ENCODE measurements around the gene MAN2A2. TPM values are rescaled to one million over a fixed set of nuclear protein-coding genes. Genes with fewer than 3 reads are reported as not detected.

The MAN2A2 gene
- total RNA-seq, 1 experiment from 2014 or later = 31.0 TPM

GRCh38 chr15:90970274-90970673 lies 67.2 kb downstream of the MAN2A2 start:
- CTCF ChIA-PET = interaction anchor here (0.6 to 6.2 kb wide), 3 partner anchors 13 to 63 kb away, joined by 3 to 50 read pairs (median 5); partner anchors contain the start of gene UNC45A
- DNase-seq (ENCODE audit: low spot score) = no peak
- Mint-ChIP-seq H3K36me3 (peaks cover 79% of the 10 kb centered on the region), H3K9me3 (no peaks in the 10 kb centered on the region), H3K27ac (no peak overlapping the region), H3K4me3 (no peak overlapping the region), H3K4me1 (no peaks in the 10 kb centered on the region), H3K27me3 (ENCODE audit: low read depth) (no peaks in the 10 kb centered on the region)
- POLR2A ChIA-PET = no interaction called here
- no peak for ATAC-seq
- TF ChIP-seq NR1H2 (CRISPR knock-in tag; IDR thresholded peaks at IDR 0.05) = no peak
- TF ChIP-seq KAT7 (CRISPR knock-in tag; IDR thresholded peaks at IDR 0.05; ENCODE audit: borderline replicate concordance) = no peak
- TF ChIP-seq USF1 (CRISPR knock-in tag; IDR thresholded peaks at IDR 0.05) = no peak
- no peak for TF ChIP-seq TEAD4 (CRISPR knock-in tag; IDR thresholded peaks at IDR 0.05)
- TF ChIP-seq CREB1 (CRISPR knock-in tag; IDR thresholded peaks at IDR 0.05) = no peak
- TF ChIP-seq MYBL2 (CRISPR knock-in tag; IDR thresholded peaks at IDR 0.05) = no peak
- no peak for TF ChIP-seq ZNF532 (CRISPR knock-in tag; IDR thresholded peaks at IDR 0.05; ENCODE audit: borderline replicate concordance)
- no peak for TF ChIP-seq MAX (CRISPR knock-in tag; IDR thresholded peaks at IDR 0.05)
- no peak for TF ChIP-seq STAT6 (CRISPR knock-in tag; conservative IDR thresholded peaks at IDR 0.05; ENCODE audit: low read depth)
- TF ChIP-seq RELA (CRISPR knock-in tag; IDR thresholded peaks at IDR 0.05; ENCODE audit: borderline replicate concordance) = no peak
- no peak for TF ChIP-seq ZNF138 (CRISPR knock-in tag; conservative IDR thresholded peaks at IDR 0.05)
- TF ChIP-seq PRRX2 (CRISPR knock-in tag; IDR thresholded peaks at IDR 0.05) = no peak
- TF ChIP-seq ZMAT4 (CRISPR knock-in tag; IDR thresholded peaks at IDR 0.05) = no peak
- TF ChIP-seq E2F1 (CRISPR knock-in tag; IDR thresholded peaks at IDR 0.05) = no peak
- no peak for TF ChIP-seq CTCF (IDR thresholded peaks at IDR 0.05)
- no peak for TF ChIP-seq CBFB (CRISPR knock-in tag; IDR thresholded peaks at IDR 0.05; ENCODE audit: low read depth)

Data from WTC11 (cell line).